Neural progenitor cell (in vitro differentiated cells): ENCODE results near the gene NEK8. TPM values are rescaled to one million over a fixed set of nuclear protein-coding genes. Genes with fewer than 3 reads are reported as not detected.

ENCODE experiments used
- DNase-seq: peaks from one replicate; pipeline ENCODE4 v3.0.0-alpha.2; 2016; ENCODE audit warnings: low spot score
- H2AFZ ChIP-seq: fragments of 200-600 bp; sonication (generic); replicated peaks from 2 replicates; pipeline ENCODE4 v1.6.1; 2016; ENCODE audit warnings: antibody characterized with exemption
- H3F3A ChIP-seq: fragments of 200-600 bp; sonication (generic); 2 replicates; pipeline ENCODE4 v1.6.1; 2016; ENCODE audit warnings: antibody characterized with exemption, low read depth
- H3K27ac ChIP-seq: fragments of 200-600 bp; sonication (generic); 2 replicates; pipeline ENCODE4 v1.5.1; 2016; ENCODE audit warnings: mild to moderate bottlenecking
- H3K27me3 ChIP-seq: fragments of 200-600 bp; sonication (generic); 2 replicates; pipeline ENCODE4 v1.6.1; 2016; ENCODE audit warnings: mild to moderate bottlenecking, moderate library complexity
- H3K36me3 ChIP-seq: fragments of 200-600 bp; sonication (generic); 2 replicates; pipeline ENCODE4 v1.5.1; 2016
- H3K4me1 ChIP-seq: fragments of 200-600 bp; sonication (generic); 2 replicates; pipeline ENCODE4 v1.6.1; 2016; ENCODE audit warnings: mixed run types
- H3K4me2 ChIP-seq: fragments of 200-600 bp; sonication (generic); 2 replicates; pipeline ENCODE4 v1.6.1; 2016
- H3K4me3 ChIP-seq: fragments of 200-600 bp; sonication (generic); 2 replicates; pipeline ENCODE4 v1.5.1; 2016
- H3K79me2 ChIP-seq: fragments of 200-600 bp; sonication (generic); 2 replicates; pipeline ENCODE4 v1.6.1; 2016; ENCODE audit warnings: low read depth
- H3K9ac ChIP-seq: fragments of 200-600 bp; sonication (generic); 2 replicates; pipeline ENCODE4 v1.6.1; 2016
- H3K9me3 ChIP-seq: fragments of 200-600 bp; sonication (generic); 2 replicates; pipeline ENCODE4 v1.5.1; 2016; ENCODE audit warnings: low read depth
- H4K20me1 ChIP-seq: fragments of 200-600 bp; sonication (generic); 2 replicates; pipeline ENCODE4 v1.6.1; 2016; ENCODE audit warnings: low read depth
- H3K27ac Mint-ChIP-seq: 3 replicates; pipeline ENCODE4 v1.8.0; 2021; ENCODE audit warnings: mixed read lengths
- H3K27me3 Mint-ChIP-seq: 2 replicates; pipeline ENCODE4 v1.8.0; 2022; ENCODE audit warnings: low read depth, mild to moderate bottlenecking, inconsistent platforms, moderate library complexity, mixed read lengths; ENCODE audit not compliant: insufficient read depth
- H3K36me3 Mint-ChIP-seq: 3 replicates; pipeline ENCODE4 v1.8.0; 2021; ENCODE audit warnings: mixed read lengths
- H3K4me1 Mint-ChIP-seq: 3 replicates; pipeline ENCODE4 v1.8.0; 2021; ENCODE audit warnings: mixed read lengths
- H3K4me3 Mint-ChIP-seq: 3 replicates; pipeline ENCODE4 v1.8.0; 2021; ENCODE audit warnings: mild to moderate bottlenecking, moderate library complexity, mixed read lengths
- H3K9me3 Mint-ChIP-seq: 3 replicates; pipeline ENCODE4 v1.8.0; 2020; ENCODE audit warnings: mixed read lengths
- EZH2 ChIP-seq: fragments of 200-600 bp; sonication (generic); IDR thresholded peaks from 2 replicates; pipeline ENCODE4 v1.6.1; 2017; ENCODE audit warnings: antibody characterized with exemption, mild to moderate bottlenecking, moderate library complexity
- EZH2phosphoT487 ChIP-seq: fragments of 200-600 bp; sonication (generic); IDR thresholded peaks from 2 replicates; pipeline ENCODE4 v1.6.1; 2017; ENCODE audit warnings: antibody characterized with exemption
- total RNA-seq: library from RNA; depleted of rRNA; stranded (reverse); fragments of >200 nt; gene quantifications from 2 replicates; pipeline ENCODE4 v1.2.3, GENCODE V29; 2015; ENCODE audit warnings: low replicate concordance
- TF ChIP-seq, protein P1 (sequence below): fragments of 200-600 bp; sonication (generic); IDR thresholded peaks from 2 replicates; pipeline ENCODE4 v1.5.1; 2017; ENCODE audit warnings: antibody characterized with exemption, mild to moderate bottlenecking

NEK8 gene
- total RNA-seq, 1 donor from 2014 or later, result 3.7 TPM

DNA sequence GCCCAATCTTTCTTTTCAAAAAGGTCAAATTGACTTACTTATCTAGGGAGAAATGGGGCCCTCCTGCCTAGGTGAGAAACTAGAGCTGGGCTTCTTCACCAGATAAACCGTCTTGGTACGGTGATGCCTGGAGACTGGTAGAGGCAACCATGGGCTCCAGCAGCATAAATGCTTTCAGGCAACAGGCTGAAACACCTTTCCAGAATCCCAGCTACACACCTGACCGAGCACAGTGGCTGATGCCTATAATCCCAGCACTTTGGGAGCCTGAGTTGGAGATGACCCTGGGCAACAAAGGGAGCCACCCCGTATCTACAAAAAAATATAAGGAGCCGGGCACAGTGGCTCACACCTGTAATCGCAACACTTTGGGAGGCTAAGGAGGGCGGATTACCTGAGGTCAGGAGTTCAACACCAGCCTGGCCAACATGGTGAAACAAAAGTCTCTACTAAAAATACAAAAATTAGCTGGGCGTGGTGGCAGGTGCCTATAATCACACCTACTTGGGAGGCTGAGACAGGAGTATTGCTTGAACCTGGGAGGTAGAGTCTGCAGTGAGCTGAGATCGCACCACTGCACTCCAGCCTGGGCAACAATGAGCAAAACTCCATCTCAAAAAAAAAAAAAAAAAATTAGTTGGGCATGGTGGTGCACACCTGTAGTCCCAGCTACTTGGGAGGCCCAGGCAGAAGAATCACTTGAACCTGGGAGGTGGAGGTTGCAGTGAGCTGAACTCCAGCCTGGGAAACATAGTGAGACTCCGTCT lies 23.2 kb downstream of the NEK8 start:
- Histone ChIP-seq H3K9me3 (no peaks in the 10 kb centered on the region), H3K27me3 (no peaks in the 10 kb centered on the region), H2AFZ (no peak overlapping the region), H3F3A (peaks cover 59% of the 10 kb centered on the region), H3K36me3 (peaks cover 7% of the 10 kb centered on the region), H4K20me1 (peaks cover 45% of the 10 kb centered on the region), H3K79me2 (peaks cover 28% of the 10 kb centered on the region), H3K4me1 (peaks cover 3% of the 10 kb centered on the region), H3K4me3 (no peak overlapping the region), H3K4me2 (no peak overlapping the region), H3K27ac (no peak overlapping the region), H3K9ac (no peak overlapping the region)
- H3K27ac Mint-ChIP-seq, result no peak overlapping the region
- H3K27me3 Mint-ChIP-seq, result no peaks in the 10 kb centered on the region
- peaks cover 13% of the 10 kb centered on the region for H3K36me3 Mint-ChIP-seq
- no peak overlapping the region for H3K4me3 Mint-ChIP-seq
- H3K4me1 Mint-ChIP-seq, result peaks cover 17% of the 10 kb centered on the region
- TF ChIP-seq EZH2 (no peak), EZH2phosphoT487 (no peak)
- TF ChIP-seq, protein P1, sequence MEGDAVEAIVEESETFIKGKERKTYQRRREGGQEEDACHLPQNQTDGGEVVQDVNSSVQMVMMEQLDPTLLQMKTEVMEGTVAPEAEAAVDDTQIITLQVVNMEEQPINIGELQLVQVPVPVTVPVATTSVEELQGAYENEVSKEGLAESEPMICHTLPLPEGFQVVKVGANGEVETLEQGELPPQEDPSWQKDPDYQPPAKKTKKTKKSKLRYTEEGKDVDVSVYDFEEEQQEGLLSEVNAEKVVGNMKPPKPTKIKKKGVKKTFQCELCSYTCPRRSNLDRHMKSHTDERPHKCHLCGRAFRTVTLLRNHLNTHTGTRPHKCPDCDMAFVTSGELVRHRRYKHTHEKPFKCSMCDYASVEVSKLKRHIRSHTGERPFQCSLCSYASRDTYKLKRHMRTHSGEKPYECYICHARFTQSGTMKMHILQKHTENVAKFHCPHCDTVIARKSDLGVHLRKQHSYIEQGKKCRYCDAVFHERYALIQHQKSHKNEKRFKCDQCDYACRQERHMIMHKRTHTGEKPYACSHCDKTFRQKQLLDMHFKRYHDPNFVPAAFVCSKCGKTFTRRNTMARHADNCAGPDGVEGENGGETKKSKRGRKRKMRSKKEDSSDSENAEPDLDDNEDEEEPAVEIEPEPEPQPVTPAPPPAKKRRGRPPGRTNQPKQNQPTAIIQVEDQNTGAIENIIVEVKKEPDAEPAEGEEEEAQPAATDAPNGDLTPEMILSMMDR, result no peak
- H3K9me3 Mint-ChIP-seq, result no peaks in the 10 kb centered on the region
- DNase-seq, result no peak

DNA sequence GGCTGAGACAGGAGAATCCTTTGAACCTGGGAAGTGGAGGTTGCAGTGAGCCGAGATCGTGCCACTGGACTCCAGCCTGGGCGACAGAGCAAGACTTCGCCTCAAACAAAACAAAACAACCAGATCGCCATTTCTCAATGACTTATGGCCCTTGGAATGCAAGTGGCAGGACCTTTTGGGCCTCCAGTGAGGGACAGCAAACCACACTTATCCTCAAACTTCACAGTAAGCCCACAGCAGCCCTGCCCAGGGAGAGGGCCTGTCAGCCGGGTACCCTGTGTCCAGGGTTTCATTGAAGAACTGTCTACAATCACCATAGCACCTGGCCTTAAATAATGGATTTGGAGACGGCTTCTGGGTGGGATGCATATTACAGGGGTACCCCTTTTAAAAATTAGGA lies 26.9 kb downstream of the NEK8 start:
- H3K4me3 ChIP-seq, result no peak overlapping the region
- peaks cover 2% of the 10 kb centered on the region for H3K4me1 ChIP-seq
- Mint-ChIP-seq H3K4me3 (no peak overlapping the region), H3K27ac (no peak overlapping the region), H3K9me3 (no peaks in the 10 kb centered on the region), H3K27me3 (peaks cover 3% of the 10 kb centered on the region), H3K4me1 (peaks cover 12% of the 10 kb centered on the region), H3K36me3 (peaks cover 27% of the 10 kb centered on the region)
- DNase-seq, result no peak
- no peaks in the 10 kb centered on the region for H3K9me3 ChIP-seq
- H4K20me1 ChIP-seq, result peaks cover 35% of the 10 kb centered on the region
- H3K27me3 ChIP-seq, result no peaks in the 10 kb centered on the region
- H3K36me3 ChIP-seq, result peaks cover 5% of the 10 kb centered on the region
- TF ChIP-seq EZH2phosphoT487, result no peak
- TF ChIP-seq EZH2, result no peak
- TF ChIP-seq, protein P1, result no peak
- H3K79me2 ChIP-seq, result peaks cover 25% of the 10 kb centered on the region
- H2AFZ ChIP-seq, result no peak overlapping the region
- H3K9ac ChIP-seq, result no peak overlapping the region
- H3K27ac ChIP-seq, result no peak overlapping the region
- H3K4me2 ChIP-seq, result no peak overlapping the region
- peaks cover 30% of the 10 kb centered on the region for H3F3A ChIP-seq

DNA sequence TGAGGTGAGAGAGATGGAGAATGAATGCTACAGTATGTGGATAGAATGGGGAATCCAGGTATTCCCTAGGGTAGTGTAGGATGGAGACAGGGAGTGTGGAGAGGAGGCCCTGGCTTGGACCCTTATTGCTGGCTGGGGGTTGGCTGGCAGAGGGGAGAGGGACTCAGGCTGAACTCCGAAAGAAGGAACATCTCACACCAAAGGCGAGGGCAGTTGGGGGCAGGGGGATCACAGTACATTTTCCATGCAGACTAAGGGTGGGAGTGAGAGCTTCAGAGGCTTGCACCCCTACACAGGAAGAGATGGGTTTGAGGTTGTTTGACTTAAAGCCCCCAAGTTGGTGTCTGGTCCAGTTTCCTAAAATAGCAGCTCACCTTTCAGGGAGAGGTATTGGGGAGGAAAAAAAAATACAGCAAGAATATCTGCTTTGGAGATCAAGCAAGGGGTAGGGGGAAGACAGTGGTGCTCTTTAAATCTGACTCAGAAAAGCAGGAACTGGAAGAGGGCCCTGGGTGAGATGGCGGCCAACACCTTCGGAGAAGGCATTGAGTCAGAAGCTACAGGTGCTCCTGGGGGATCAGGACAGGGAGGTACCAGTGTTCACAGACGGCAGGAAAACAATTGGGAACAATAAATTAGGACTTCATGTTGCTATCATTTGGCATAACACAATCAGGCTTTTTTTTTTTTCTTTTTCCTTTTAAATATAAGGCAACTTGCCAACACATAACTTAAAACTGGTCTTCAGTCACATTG lies 27.6 kb downstream of the NEK8 start:
- Histone ChIP-seq H3K9me3 (no peaks in the 10 kb centered on the region), H4K20me1 (peaks cover 38% of the 10 kb centered on the region), H3K79me2 (peaks cover 20% of the 10 kb centered on the region), H2AFZ (no peak overlapping the region), H3K36me3 (no peaks in the 10 kb centered on the region), H3K4me1 (peaks cover 10% of the 10 kb centered on the region), H3K27me3 (no peaks in the 10 kb centered on the region), H3K4me3 (no peak overlapping the region), H3F3A (peaks cover 32% of the 10 kb centered on the region), H3K4me2 (no peak overlapping the region), H3K9ac (no peak overlapping the region), H3K27ac (no peak overlapping the region)
- Mint-ChIP-seq H3K4me3 (no peak overlapping the region), H3K9me3 (no peaks in the 10 kb centered on the region), H3K36me3 (peaks cover 27% of the 10 kb centered on the region), H3K4me1 (peaks cover 17% of the 10 kb centered on the region), H3K27me3 (peaks cover 3% of the 10 kb centered on the region), H3K27ac (no peak overlapping the region)
- no peak for TF ChIP-seq EZH2
- TF ChIP-seq, protein P1, result no peak
- TF ChIP-seq EZH2phosphoT487, result no peak
- DNase-seq, result no peak
